ENCODE data around the gene WIPF1. TPM values are rescaled to one million over a fixed set of nuclear protein-coding genes. Genes with fewer than 3 reads are reported as not detected.
A peak's percentile ranks its signal among the peaks of the same experiment; 100 is the strongest.

The WIPF1 gene
- total RNA-seq, 2 donors from 2014 or later, result 50.4 to 58.8 TPM

DNA sequence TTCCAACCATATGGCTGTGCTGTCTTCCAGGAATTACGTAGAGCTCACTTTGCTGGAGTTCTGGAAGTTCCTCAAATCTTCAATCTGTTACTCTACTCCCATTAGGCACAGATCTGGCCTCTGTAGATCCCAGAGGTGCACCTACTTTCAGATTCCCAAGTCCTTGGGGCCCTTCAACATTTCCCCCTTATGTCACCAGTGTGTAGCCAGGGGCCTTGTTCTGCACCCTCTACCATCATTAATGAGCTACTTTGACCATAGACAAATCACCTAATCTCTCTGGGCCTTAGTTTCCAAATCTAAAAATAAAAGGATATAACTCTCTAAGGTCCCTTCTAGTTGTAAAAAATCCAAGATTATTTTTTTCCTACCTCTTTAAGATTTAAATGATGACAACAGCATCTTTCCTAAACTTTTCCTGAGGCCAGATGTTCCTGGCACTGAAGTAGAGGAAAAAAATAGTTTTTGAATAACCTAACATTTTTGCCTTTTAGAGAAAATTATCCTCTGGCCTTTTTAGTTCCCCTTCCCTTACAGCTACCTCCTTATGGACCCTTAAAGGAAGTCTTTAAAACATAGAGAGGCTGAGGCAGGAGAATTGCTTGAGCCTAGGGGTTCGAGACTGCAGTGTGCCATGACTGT, 31.0 kb upstream of the WIPF1 start:
- DNase-seq (ENCODE audit: low spot score) (no peak), ATAC-seq (ENCODE audit: insufficient number of reproducible peaks, low FRiP score, low read depth) (no peak)
- TF ChIP-seq, protein P1, sequence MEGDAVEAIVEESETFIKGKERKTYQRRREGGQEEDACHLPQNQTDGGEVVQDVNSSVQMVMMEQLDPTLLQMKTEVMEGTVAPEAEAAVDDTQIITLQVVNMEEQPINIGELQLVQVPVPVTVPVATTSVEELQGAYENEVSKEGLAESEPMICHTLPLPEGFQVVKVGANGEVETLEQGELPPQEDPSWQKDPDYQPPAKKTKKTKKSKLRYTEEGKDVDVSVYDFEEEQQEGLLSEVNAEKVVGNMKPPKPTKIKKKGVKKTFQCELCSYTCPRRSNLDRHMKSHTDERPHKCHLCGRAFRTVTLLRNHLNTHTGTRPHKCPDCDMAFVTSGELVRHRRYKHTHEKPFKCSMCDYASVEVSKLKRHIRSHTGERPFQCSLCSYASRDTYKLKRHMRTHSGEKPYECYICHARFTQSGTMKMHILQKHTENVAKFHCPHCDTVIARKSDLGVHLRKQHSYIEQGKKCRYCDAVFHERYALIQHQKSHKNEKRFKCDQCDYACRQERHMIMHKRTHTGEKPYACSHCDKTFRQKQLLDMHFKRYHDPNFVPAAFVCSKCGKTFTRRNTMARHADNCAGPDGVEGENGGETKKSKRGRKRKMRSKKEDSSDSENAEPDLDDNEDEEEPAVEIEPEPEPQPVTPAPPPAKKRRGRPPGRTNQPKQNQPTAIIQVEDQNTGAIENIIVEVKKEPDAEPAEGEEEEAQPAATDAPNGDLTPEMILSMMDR (IDR thresholded peaks at IDR 0.05), result no peak
- no peak overlapping the region for H3K4me3 ChIP-seq
- H3K36me3 ChIP-seq, result no peaks in the 10 kb centered on the region
- peaks cover 47 to 68% of the 10 kb centered on the region in 2 donors for H3K4me1 ChIP-seq (ENCODE audit: control insufficient read depth in 1 of 2, low read depth in 2 of 2)
- no peaks in the 10 kb centered on the region for H3K9me3 ChIP-seq
- H3K27ac ChIP-seq, result peak overlapping the region in 1 of 2 donors; percentile 43
- no peaks in the 10 kb centered on the region for H3K27me3 ChIP-seq (replicated peaks; ENCODE audit: insufficient read depth)

DNA sequence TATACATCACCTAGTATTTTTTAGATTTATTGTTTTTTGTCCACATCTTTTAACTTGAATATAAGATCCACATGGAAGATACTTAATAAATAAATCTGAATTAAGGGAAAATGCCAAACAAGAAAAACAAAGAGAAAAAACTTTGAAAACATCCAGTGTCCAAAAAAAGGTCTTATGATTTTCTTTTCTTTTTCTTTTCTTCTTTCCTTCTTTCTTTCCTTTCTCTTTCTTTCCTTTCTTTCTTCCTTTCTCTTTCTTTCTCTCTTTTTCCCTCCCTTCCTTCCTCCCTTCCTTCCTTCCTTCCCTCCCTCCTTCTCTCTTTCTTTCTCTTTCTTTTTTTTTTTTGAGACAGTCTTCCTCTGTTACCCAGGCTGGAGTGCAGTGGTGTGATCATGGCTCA, 29.6 kb upstream of the WIPF1 start:
- Histone ChIP-seq H3K4me3 (no peak overlapping the region), H3K36me3 (no peaks in the 10 kb centered on the region), H3K9me3 (no peaks in the 10 kb centered on the region), H3K27ac (peak overlapping the region in 1 of 2 donors; percentile 0), H3K27me3 (replicated peaks; ENCODE audit: insufficient read depth) (no peaks in the 10 kb centered on the region), H3K4me1 (ENCODE audit: control insufficient read depth in 1 of 2, low read depth in 2 of 2) (peaks cover 42 to 60% of the 10 kb centered on the region in 2 donors)
- TF ChIP-seq, protein P1 (IDR thresholded peaks at IDR 0.05), result no peak
- ATAC-seq (ENCODE audit: insufficient number of reproducible peaks, low FRiP score, low read depth), result no peak
- no peak for DNase-seq (ENCODE audit: low spot score)

DNA sequence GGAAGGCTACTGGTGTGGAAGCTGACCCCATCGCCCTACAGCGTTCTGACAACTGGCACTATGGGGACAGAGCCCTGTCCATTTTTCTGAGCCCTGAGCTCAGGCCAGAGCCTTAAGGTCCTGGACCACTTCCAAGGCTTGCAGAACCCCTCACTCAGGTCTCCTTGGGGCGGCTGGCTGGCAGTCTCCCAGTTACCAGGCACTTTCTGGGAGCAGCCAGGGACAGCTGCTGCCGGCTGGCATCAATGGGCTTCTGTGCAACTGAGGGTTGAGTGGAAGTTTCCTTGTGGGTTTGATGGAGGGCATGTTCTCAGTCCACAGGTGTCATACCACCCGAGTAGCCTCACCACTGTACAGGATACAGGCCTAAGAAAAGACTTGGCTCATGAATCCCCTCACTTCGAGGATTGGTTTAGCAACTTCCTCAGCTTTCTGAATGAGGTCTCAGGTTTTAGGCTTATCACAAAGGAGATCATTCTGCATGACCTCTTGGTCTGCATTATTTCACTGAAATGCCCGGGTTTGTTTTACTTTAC, 27.4 kb upstream of the WIPF1 start:
- Histone ChIP-seq H3K27ac (peak overlapping the region in 1 of 2 donors; percentile 24), H3K27me3 (replicated peaks; ENCODE audit: insufficient read depth) (no peaks in the 10 kb centered on the region), H3K9me3 (no peaks in the 10 kb centered on the region), H3K4me1 (ENCODE audit: control insufficient read depth in 1 of 2, low read depth in 2 of 2) (peaks cover 26 to 37% of the 10 kb centered on the region in 2 donors), H3K36me3 (no peaks in the 10 kb centered on the region), H3K4me3 (no peak overlapping the region)
- DNase-seq (ENCODE audit: low spot score) (no peak), ATAC-seq (ENCODE audit: insufficient number of reproducible peaks, low FRiP score, low read depth) (no peak)
- TF ChIP-seq, protein P1 (IDR thresholded peaks at IDR 0.05), result no peak

DNA sequence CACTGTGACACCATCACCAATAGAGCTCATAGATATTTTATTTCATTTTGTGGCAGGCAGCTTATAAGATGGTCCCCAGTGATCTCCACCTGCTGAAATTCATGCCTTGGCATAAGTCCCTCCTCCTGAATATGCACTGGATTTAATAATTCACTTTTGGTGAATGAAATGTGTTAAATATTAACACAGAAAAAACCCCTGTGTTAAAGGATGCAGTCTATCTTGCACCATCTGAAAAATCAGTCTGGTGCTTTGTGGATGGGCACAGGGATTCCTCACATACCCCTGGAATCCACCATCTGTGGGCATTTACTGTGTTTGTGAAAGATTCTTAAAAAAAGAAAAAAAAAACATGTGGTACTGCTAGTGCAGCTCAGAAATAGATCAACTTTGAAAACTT, 26.1 kb upstream of the WIPF1 start:
- H3K27ac ChIP-seq, result peak overlapping the region in 1 of 2 donors; percentile 57
- no peaks in the 10 kb centered on the region for H3K27me3 ChIP-seq (replicated peaks; ENCODE audit: insufficient read depth)
- H3K4me1 ChIP-seq (ENCODE audit: control insufficient read depth in 1 of 2, low read depth in 2 of 2), result peaks cover 15 to 25% of the 10 kb centered on the region in 2 donors
- H3K36me3 ChIP-seq, result no peaks in the 10 kb centered on the region
- no peaks in the 10 kb centered on the region for H3K9me3 ChIP-seq
- ATAC-seq (ENCODE audit: insufficient number of reproducible peaks, low FRiP score, low read depth) (no peak), DNase-seq (ENCODE audit: low spot score) (no peak)
- H3K4me3 ChIP-seq, result no peak overlapping the region
- TF ChIP-seq, protein P1 (IDR thresholded peaks at IDR 0.05), result no peak

DNA sequence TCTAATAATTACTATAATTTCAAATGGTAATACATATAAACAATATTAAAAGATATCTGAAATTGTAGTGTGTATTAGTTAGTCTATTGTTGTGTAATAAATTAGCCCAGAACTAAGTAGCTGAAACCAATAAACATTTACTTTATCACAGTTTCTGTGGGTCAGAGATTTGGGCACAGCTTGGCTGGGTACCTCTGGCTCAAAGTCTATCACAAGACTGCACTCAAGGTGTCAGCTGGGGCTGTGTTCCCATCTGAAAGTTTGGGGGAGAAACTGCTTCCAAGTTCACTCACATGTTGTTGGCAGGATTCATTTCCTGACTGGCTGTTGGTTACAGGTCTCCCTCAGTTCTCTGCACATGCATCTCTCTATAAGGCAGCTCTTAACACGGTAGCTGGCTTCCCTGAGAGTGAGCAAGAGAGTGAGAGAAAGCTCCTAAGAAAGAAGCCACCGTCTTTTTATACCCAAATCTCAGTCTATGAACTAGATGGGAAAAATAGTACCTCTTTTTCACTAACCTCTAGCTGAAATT, 25.6 kb upstream of the WIPF1 start:
- no peaks in the 10 kb centered on the region for H3K36me3 ChIP-seq
- TF ChIP-seq, protein P1 (IDR thresholded peaks at IDR 0.05), result no peak
- ATAC-seq (ENCODE audit: insufficient number of reproducible peaks, low FRiP score, low read depth) (no peak), DNase-seq (ENCODE audit: low spot score) (no peak)
- no peak overlapping the region for H3K4me3 ChIP-seq
- peaks cover 15 to 25% of the 10 kb centered on the region in 2 donors for H3K4me1 ChIP-seq (ENCODE audit: control insufficient read depth in 1 of 2, low read depth in 2 of 2)
- H3K27ac ChIP-seq, result peak overlapping the region in 1 of 2 donors; percentile 57
- no peaks in the 10 kb centered on the region for H3K9me3 ChIP-seq
- no peaks in the 10 kb centered on the region for H3K27me3 ChIP-seq (replicated peaks; ENCODE audit: insufficient read depth)

Data from thoracic aorta (tissue), 2 donors.